Measurements from ENCODE around the gene PPIL1.

GRCh38 chr6:36874443-36875249 is at the start of gene PPIL1:
- TF ChIP-seq POLR2A (IDR thresholded peaks at IDR 0.05) (no peak), CTCF (IDR thresholded peaks at IDR 0.05) (peak in 1 of 3 donors; percentile 10), POLR2AphosphoS5 (IDR thresholded peaks at IDR 0.05) (peak; percentile 70 to 87 (median 85))
